AG04450 (cell line): ENCODE data around the gene SELPLG. TPM values are rescaled to one million over a fixed set of nuclear protein-coding genes. Genes with fewer than 3 reads are reported as not detected.

Experiments
- CTCF ChIA-PET: fragments of 300-600, 350-600 bp; formaldehyde crosslinking; extraction: SDS; loops from one replicate; lab custom pipeline; 2022; ENCODE audit warnings: antibody characterized with exemption, inconsistent platforms; lab: Charles Lee
- POLR2A ChIA-PET: fragments of 350-600 bp; formaldehyde crosslinking; extraction: SDS; loops from one replicate; lab custom pipeline; 2021; ENCODE audit warnings: antibody characterized with exemption, inconsistent platforms; lab: Yijun Ruan, JAX
- DNase-seq: peaks from one replicate; pipeline ENCODE4 v3.0.0-alpha.2; 2011; ENCODE audit warnings: low read depth, low spot score
- H3K27ac ChIP-seq: one replicate; pipeline ENCODE4 v1.5.1; 2012; ENCODE audit warnings: low read depth, low read length, control low read depth
- H3K27me3 ChIP-seq: one replicate; pipeline ENCODE4 v1.6.0; 2012; ENCODE audit warnings: low read length; ENCODE audit not compliant: control insufficient read depth, insufficient read depth
- H3K4me3 ChIP-seq: 2 replicates; pipeline ENCODE4 v1.5.1; 2011; ENCODE audit warnings: mild to moderate bottlenecking, low read depth, low read length, control low read depth
- H3K9me3 ChIP-seq: 2 replicates; pipeline ENCODE4 v1.5.1; 2012; ENCODE audit warnings: low read length; ENCODE audit not compliant: control insufficient read depth, insufficient read depth
- polyA minus RNA-seq: library from RNA; depleted of rRNA, polyadenylated mRNA; stranded (reverse); fragments of >200 nt; gene quantifications from 2 replicates; pipeline ENCODE4 v1.2.3, GENCODE V29; 2011; rRNA and poly(A)+ RNA removed
- polyA plus RNA-seq: library from polyadenylated mRNA; depleted of rRNA; stranded (reverse); fragments of >200 nt; gene quantifications from 2 replicates; pipeline ENCODE4 v1.2.3, GENCODE V29; 2011; rRNA removed
- TF ChIP-seq, protein P1 (sequence below): IDR thresholded peaks from 2 replicates; pipeline ENCODE4 v1.5.1; 2011; ENCODE audit warnings: low read depth, low read length, control low read depth, inconsistent platforms

SELPLG gene, protein sequence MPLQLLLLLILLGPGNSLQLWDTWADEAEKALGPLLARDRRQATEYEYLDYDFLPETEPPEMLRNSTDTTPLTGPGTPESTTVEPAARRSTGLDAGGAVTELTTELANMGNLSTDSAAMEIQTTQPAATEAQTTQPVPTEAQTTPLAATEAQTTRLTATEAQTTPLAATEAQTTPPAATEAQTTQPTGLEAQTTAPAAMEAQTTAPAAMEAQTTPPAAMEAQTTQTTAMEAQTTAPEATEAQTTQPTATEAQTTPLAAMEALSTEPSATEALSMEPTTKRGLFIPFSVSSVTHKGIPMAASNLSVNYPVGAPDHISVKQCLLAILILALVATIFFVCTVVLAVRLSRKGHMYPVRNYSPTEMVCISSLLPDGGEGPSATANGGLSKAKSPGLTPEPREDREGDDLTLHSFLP
- 6.1 and 9.8 TPM in 2 replicates for polyA plus RNA-seq
- polyA minus RNA-seq: 5.1 and 5.7 TPM in 2 replicates

GRCh38 chr12:108633534-108634248 is at the start of gene SELPLG:
SELPLG (minus strand) TSS chr12:108633894; CDS start chr12:108624307, 9,587 bp downstream.
- DNase-seq: no peak
- H3K27me3 ChIP-seq: no peaks in the 10 kb centered on the region
- H3K27ac ChIP-seq: peak within 1 kb of the TSS; percentile 2
- no peak within 1 kb of the TSS for H3K4me3 ChIP-seq
- TF ChIP-seq, protein P1, sequence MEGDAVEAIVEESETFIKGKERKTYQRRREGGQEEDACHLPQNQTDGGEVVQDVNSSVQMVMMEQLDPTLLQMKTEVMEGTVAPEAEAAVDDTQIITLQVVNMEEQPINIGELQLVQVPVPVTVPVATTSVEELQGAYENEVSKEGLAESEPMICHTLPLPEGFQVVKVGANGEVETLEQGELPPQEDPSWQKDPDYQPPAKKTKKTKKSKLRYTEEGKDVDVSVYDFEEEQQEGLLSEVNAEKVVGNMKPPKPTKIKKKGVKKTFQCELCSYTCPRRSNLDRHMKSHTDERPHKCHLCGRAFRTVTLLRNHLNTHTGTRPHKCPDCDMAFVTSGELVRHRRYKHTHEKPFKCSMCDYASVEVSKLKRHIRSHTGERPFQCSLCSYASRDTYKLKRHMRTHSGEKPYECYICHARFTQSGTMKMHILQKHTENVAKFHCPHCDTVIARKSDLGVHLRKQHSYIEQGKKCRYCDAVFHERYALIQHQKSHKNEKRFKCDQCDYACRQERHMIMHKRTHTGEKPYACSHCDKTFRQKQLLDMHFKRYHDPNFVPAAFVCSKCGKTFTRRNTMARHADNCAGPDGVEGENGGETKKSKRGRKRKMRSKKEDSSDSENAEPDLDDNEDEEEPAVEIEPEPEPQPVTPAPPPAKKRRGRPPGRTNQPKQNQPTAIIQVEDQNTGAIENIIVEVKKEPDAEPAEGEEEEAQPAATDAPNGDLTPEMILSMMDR: no peak
- no peaks in the 10 kb centered on the region for H3K9me3 ChIP-seq
- ChIA-PET POLR2A (no interaction called here), CTCF (interaction anchor here (0.9 to 1.2 kb wide), 2 partner anchors 16 to 63 kb away, joined by 3 to 6 read pairs; no protein-coding TSS in a partner anchor)

GRCh38 chr12:108681317-108681716 is 47.6 kb upstream of the SELPLG start:
- ChIA-PET POLR2A (no interaction called here), CTCF (interaction anchor here (1.2 kb wide), 2 partner anchors 16 to 17 kb away, joined by 3 to 5 read pairs; no protein-coding TSS in a partner anchor)
- no peaks in the 10 kb centered on the region for H3K9me3 ChIP-seq
- no peak for DNase-seq
- TF ChIP-seq, protein P1: no peak
- H3K27me3 ChIP-seq: no peaks in the 10 kb centered on the region
- H3K4me3 ChIP-seq: no peak overlapping the region
- H3K27ac ChIP-seq: no peak overlapping the region

DNA sequence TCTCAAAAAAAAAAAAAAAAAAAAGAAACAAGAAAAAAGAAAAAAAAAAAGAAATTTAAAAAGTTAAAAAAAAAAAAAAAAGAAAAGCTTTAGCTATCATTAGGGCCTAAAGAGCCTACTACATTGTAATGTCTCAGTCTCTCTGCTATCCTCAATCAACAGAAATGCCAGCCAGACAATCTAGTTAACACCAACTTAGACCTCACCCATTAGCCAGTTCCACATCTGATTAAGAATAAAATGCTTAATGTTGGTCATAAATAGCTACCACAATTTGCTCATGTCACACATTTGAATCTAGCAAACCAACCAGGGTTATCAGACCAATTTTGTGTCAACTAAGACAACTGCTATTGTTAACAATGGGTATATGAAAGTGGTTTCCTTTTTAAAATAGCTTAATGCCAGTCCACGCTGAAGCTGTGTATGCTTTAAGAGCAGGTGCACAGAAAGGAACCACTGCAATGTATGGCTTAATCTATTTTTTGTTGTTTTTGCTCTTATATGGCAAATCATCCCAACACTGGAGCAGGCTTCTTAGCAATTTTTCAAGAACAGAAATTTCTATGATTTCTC is 45.5 kb upstream of the SELPLG start:
- Histone ChIP-seq H3K4me3 (no peak overlapping the region), H3K9me3 (no peaks in the 10 kb centered on the region), H3K27me3 (no peaks in the 10 kb centered on the region), H3K27ac (no peak overlapping the region)
- ChIA-PET CTCF (interaction anchor here (0.5 to 2.5 kb wide), 6 partner anchors 9 to 115 kb away, joined by 3 to 11 read pairs (median 4); no protein-coding TSS in a partner anchor), POLR2A (no interaction called here)
- no peak for DNase-seq
- TF ChIP-seq, protein P1: no peak

DNA sequence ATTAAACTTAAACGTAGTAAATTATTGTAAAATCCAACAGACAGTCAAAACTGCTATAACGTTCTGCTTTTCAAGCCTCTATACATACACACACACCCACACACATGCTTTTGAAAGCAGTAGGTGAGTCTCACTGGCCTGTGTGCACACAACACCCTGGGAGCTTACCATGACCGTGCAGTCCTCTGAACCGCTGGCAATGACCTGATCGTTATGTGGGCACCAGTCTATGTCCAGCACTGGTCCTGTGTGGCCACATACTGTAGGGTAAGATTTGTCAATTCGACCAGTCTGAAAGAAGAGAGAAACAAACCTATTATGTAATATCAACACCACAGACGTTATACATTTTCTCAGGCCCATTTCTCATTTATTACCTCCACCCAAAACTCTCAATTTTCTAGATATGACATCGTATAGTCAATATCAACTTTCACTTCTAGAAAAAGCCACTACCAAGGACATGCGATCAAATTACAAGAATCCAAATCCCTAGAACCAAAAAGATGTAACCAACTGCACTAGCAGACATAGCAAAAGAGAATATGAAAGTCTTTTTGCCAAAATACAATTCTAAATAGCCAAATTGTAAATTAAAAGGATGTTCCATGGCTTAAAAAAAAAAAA is 44.5 kb upstream of the SELPLG start:
- DNase-seq: no peak
- POLR2A ChIA-PET: no interaction called here
- TF ChIP-seq, protein P1: no peak
- H3K27ac ChIP-seq: no peak overlapping the region
- CTCF ChIA-PET: interaction anchor here (1.0 to 2.5 kb wide), 2 partner anchors 8 to 14 kb away, joined by 3 to 11 read pairs; no protein-coding TSS in a partner anchor
- no peak overlapping the region for H3K4me3 ChIP-seq
- no peaks in the 10 kb centered on the region for H3K9me3 ChIP-seq
- no peaks in the 10 kb centered on the region for H3K27me3 ChIP-seq
